Mucosa of descending colon (tissue), 3 donors: Measurements from ENCODE around the gene OSBPL10. TPM values are rescaled to one million over a fixed set of nuclear protein-coding genes. Genes with fewer than 3 reads are reported as not detected.

ENCODE experiments used
- ATAC-seq: fragments of 200-7000 bp; cut with Tn5 transposase; one replicate; pipeline ENCODE4 v1.9.1; 2020; ENCODE audit warnings: mild to moderate bottlenecking, moderate library complexity
- DNase-seq, 3 donors: peaks; one replicate each; pipeline ENCODE4 v3.0.0-alpha.2; 2020
- H3K36me3 ChIP-seq: fragments of 200-600 bp; one replicate; pipeline ENCODE4 v1.8.0; 2021; ENCODE audit warnings: low read depth, mild to moderate bottlenecking
- H3K4me1 ChIP-seq: fragments of 200-600 bp; one replicate; pipeline ENCODE4 v1.8.0; 2021; ENCODE audit warnings: low read depth, mild to moderate bottlenecking
- H3K4me3 ChIP-seq: fragments of 200-600 bp; one replicate; pipeline ENCODE4 v1.8.0; 2021; ENCODE audit warnings: mild to moderate bottlenecking
- H3K9me3 ChIP-seq: fragments of 200-600 bp; one replicate; pipeline ENCODE4 v1.8.0; 2021; ENCODE audit warnings: mild to moderate bottlenecking
- CTCF ChIP-seq: fragments of 200-600 bp; IDR thresholded peaks from one replicate; pipeline ENCODE4 v1.8.0; 2022; ENCODE audit warnings: antibody characterized with exemption, mild to moderate bottlenecking
- intact Hi-C, 2 donors: fragments of 100-400 bp; cut with DNase I in 1 of 2; cut with micrococcal nuclease in 1 of 2; formaldehyde crosslinking; loops; one replicate each; pipeline versions ENCODE4 v1.11.0 to v1.11.1; 2022; cut with DNase I, micrococcal nuclease
- total RNA-seq, 3 donors: library from RNA; stranded (reverse); fragmentation: NEBNext Ultra II Directional in 2 of 3; extraction: Animal tissue kit (Norgen Biotek cat#: 25700) in 2 of 3; gene quantifications; one replicate each; pipeline versions ENCODE4 v1.2.1 to v1.2.4, GENCODE V29; 2021 to 2023
- donor health status: DM: no; HTN: no; CAD: no; lungs with moderate emphysema.
- donor health status: DM: no; HTN: no; CAD: no.
- donor health status: DM: no; HTN: yes; CAD: no.

The OSBPL10 gene
- total RNA-seq, 3 donors from 2014 or later: 15.7 to 23.9 (median 16.6) TPM

- ATAC-seq: no peak
- intact Hi-C loops: no loop called here
- peaks cover 3% of the 10 kb centered on the region for H3K9me3 ChIP-seq
- no peak overlapping the region for H3K4me3 ChIP-seq
- no peak for TF ChIP-seq CTCF
- no peaks in the 10 kb centered on the region for H3K36me3 ChIP-seq
- no peak for DNase-seq
- H3K4me1 ChIP-seq: no peaks in the 10 kb centered on the region
Measured at GRCh38 chr3:31775383-31775782, 205.7 kb downstream of the OSBPL10 start.

DNA sequence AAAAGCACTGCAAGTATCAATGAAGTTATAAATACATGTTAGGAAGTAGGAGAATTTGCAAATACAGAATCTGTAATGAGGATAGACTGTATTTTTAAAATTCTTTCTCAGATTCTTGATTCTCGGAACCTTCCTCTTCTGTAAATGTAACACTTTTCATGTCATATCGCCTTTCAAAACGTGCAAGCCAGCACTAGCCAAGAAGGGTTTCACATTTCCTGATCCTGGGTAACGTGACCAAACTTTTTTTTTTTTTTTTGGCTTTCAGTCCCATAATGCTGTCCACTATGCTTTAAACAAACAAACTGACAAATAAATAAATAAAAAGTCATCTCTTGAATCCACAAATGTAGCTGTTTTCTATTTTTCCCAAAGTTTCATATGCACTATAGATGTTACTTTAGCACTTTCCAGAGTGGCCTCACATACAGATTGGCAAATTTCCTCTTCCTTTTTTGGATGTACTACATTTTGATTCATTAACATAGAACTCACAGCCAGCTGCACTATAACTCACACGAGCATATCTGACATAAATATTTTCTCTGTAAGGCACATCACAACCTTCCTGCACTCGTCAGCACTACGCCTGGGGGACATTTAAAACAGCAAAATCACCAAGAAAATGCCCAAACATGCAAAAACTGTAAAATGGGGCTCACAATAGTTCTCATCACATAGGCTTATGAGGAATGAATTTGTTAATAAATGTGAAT, 208.1 kb downstream of the OSBPL10 start:
- no peak overlapping the region for H3K4me3 ChIP-seq
- no peak for DNase-seq
- intact Hi-C loops: no loop called here
- no peak for TF ChIP-seq CTCF
- H3K36me3 ChIP-seq: no peaks in the 10 kb centered on the region
- no peaks in the 10 kb centered on the region for H3K9me3 ChIP-seq
- no peaks in the 10 kb centered on the region for H3K4me1 ChIP-seq
- ATAC-seq: no peak

- TF ChIP-seq CTCF: no peak
- Histone ChIP-seq H3K4me1 (no peaks in the 10 kb centered on the region), H3K4me3 (no peak overlapping the region), H3K36me3 (no peaks in the 10 kb centered on the region), H3K9me3 (no peaks in the 10 kb centered on the region)
- ATAC-seq: no peak
- intact Hi-C loops: no loop called here
- DNase-seq: no peak
Measured at GRCh38 chr3:31772272-31772671, 208.8 kb downstream of the OSBPL10 start.

DNA sequence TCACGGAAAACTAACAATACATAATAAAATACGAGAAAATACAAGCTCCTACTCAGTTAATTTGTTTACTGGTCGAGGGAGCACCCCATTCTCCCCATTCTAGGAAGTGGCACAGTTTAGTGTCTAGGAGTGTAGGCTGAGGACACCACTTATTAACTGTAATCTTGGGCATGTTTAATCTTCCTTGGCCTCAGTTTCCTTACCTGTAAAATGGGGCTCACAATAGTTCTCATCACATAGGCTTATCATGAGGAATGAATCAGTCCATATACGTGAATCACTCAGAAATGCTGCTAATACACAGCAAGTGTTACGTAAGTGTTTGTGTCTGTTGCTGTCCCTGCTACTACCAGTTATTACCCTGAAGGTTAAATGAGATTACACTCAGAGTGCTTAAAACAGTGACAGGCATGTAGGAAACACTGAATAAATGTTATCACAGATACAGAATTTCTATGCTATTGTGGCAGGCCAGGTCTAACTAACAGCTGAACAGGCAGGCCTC, 210.2 kb downstream of the OSBPL10 start:
- Histone ChIP-seq H3K36me3 (no peaks in the 10 kb centered on the region), H3K9me3 (no peaks in the 10 kb centered on the region), H3K4me3 (no peak overlapping the region), H3K4me1 (no peaks in the 10 kb centered on the region)
- no peak for TF ChIP-seq CTCF
- no peak for ATAC-seq
- intact Hi-C loops: no loop called here
- no peak for DNase-seq

- ATAC-seq: peak; percentile 59
- intact Hi-C loops: no loop called here
Measured at GRCh38 chr3:31768479-31769125, 212.5 kb downstream of the OSBPL10 start.

More at GRCh38 chr3:31768479-31769125, 212.5 kb downstream of the OSBPL10 start:
- Histone ChIP-seq H3K4me1 (no peaks in the 10 kb centered on the region), H3K4me3 (no peak overlapping the region), H3K9me3 (no peaks in the 10 kb centered on the region), H3K36me3 (no peaks in the 10 kb centered on the region)
- DNase-seq: peak in 2 of 3 donors; percentile 30 to 82
- peak; percentile 31 for TF ChIP-seq CTCF
